Mesendoderm (in vitro differentiated cells): ENCODE measurements around the gene EMX2.
"Not testable (repeated sequence)": the region's sequence is repeated elsewhere in the genome, so short reads cannot be mapped to it uniquely, and the experiment has no call there.

Source experiments
- DNase-seq: peaks from one replicate; pipeline ENCODE4 v3.0.0; 2013
- H2AK5ac ChIP-seq: 2 replicates; pipeline ENCODE4 v1.6.1; 2013; ENCODE audit warnings: low read length, inconsistent platforms
- H2BK120ac ChIP-seq: 2 replicates; pipeline ENCODE4 v1.6.1; 2013; ENCODE audit warnings: low read depth, mild to moderate bottlenecking, low read length, moderate library complexity, mixed read lengths
- H2BK15ac ChIP-seq: replicated peaks from 2 replicates; pipeline ENCODE4 v1.6.1; 2013; ENCODE audit warnings: low read depth, mild to moderate bottlenecking, moderate library complexity
- H2BK5ac ChIP-seq: 2 replicates; pipeline ENCODE4 v1.6.1; 2013; ENCODE audit warnings: low read length, inconsistent platforms
- H3K18ac ChIP-seq: 2 replicates; pipeline ENCODE4 v1.6.1; 2013; ENCODE audit warnings: mild to moderate bottlenecking, low read length, mixed read lengths
- H3K23ac ChIP-seq: one replicate; pipeline ENCODE4 v1.6.1; 2013; ENCODE audit warnings: low read length
- H3K27ac ChIP-seq: 2 replicates; pipeline ENCODE4 v1.5.1; 2013; ENCODE audit warnings: low read depth, mild to moderate bottlenecking, inconsistent platforms, low read length, moderate library complexity
- H3K27me3 ChIP-seq: 2 replicates; pipeline ENCODE4 v1.6.1; 2013; ENCODE audit warnings: low read length, control low read depth, mild to moderate bottlenecking, inconsistent platforms; ENCODE audit not compliant: insufficient read depth, poor library complexity
- H3K36me3 ChIP-seq: 2 replicates; pipeline ENCODE4 v1.6.1; 2013; ENCODE audit warnings: low read length, inconsistent platforms; ENCODE audit not compliant: control insufficient read depth, insufficient read depth
- H3K4ac ChIP-seq: one replicate; pipeline ENCODE4 v1.6.1; 2013; ENCODE audit warnings: low read depth, mild to moderate bottlenecking, low read length, moderate library complexity
- H3K4me1 ChIP-seq: 2 replicates; pipeline ENCODE4 v1.6.1; 2013; ENCODE audit warnings: low read depth, low read length, inconsistent platforms; ENCODE audit not compliant: control insufficient read depth
- H3K4me2 ChIP-seq: 2 replicates; pipeline ENCODE4 v1.6.1; 2013; ENCODE audit warnings: low read length
- H3K4me3 ChIP-seq: 2 replicates; pipeline ENCODE4 v1.5.1; 2013; ENCODE audit warnings: mild to moderate bottlenecking, low read length
- H3K56ac ChIP-seq: one replicate; pipeline ENCODE4 v1.6.1; 2013; ENCODE audit warnings: low read length
- H3K79me1 ChIP-seq: 2 replicates; pipeline ENCODE4 v1.6.1; 2013; ENCODE audit warnings: low read length, inconsistent platforms
- H3K79me2 ChIP-seq: 2 replicates; pipeline ENCODE4 v1.6.1; 2013; ENCODE audit warnings: mild to moderate bottlenecking, low read length; ENCODE audit not compliant: control insufficient read depth, insufficient read depth
- H3K9ac ChIP-seq: 2 replicates; pipeline ENCODE4 v1.6.1; 2013; ENCODE audit warnings: low read length, inconsistent platforms
- H4K5ac ChIP-seq: one replicate; pipeline ENCODE4 v1.6.1; 2013; ENCODE audit warnings: low read length
- H4K8ac ChIP-seq: one replicate; pipeline ENCODE4 v1.6.1; 2013; ENCODE audit warnings: low read depth, mild to moderate bottlenecking, control low read depth, low read length, moderate library complexity
- whole genome bisulfite sequencing: extraction: QIAGEN DNeasy Blood & Tissue Kit; methylation state at CpG from one replicate; pipeline ENCODE4 v1.1.7; 2013; ENCODE audit warnings: low lambda C conversion rate, missing lambda C conversion rate; ENCODE audit not compliant: insufficient coverage; ENCODE audit errors: extremely low coverage; 5-methylcytosine and 5-hydroxymethylcytosine counted together

The EMX2 gene

GRCh38 chr10:117507081-117507480, 35.5 kb upstream of the EMX2 start:
- H3K79me2 ChIP-seq, H3K9ac ChIP-seq, H3K79me1 ChIP-seq, H3K27me3 ChIP-seq, H3K27ac ChIP-seq, H2BK15ac ChIP-seq, H3K4me2 ChIP-seq, H3K36me3 ChIP-seq, H3K18ac ChIP-seq, H3K4ac ChIP-seq, H3K4me1 ChIP-seq, H3K4me3 ChIP-seq, H2BK120ac ChIP-seq, H2BK5ac ChIP-seq, H3K23ac ChIP-seq, DNase-seq, H4K8ac ChIP-seq, H4K5ac ChIP-seq, H2AK5ac ChIP-seq, H3K56ac ChIP-seq: not testable (repeated sequence)
- WGBS, result no CpG with 5 or more reads among the region's 7 CpGs

GRCh38 chr10:117509573-117509972, 33.0 kb upstream of the EMX2 start:
- no peak overlapping the region for H3K4me3 ChIP-seq
- no peak overlapping the region for H3K4ac ChIP-seq
- H3K27me3 ChIP-seq, result no peaks in the 10 kb centered on the region
- no peak overlapping the region for H2BK120ac ChIP-seq
- no peak overlapping the region for H3K56ac ChIP-seq
- H2BK5ac ChIP-seq, result no peak overlapping the region
- H3K36me3 ChIP-seq, result no peaks in the 10 kb centered on the region
- H3K4me1 ChIP-seq, result no peaks in the 10 kb centered on the region
- WGBS, result no CpG with 5 or more reads among the region's 7 CpGs
- DNase-seq, result no peak
- no peak overlapping the region for H3K4me2 ChIP-seq
- no peak overlapping the region for H3K27ac ChIP-seq
- H3K79me2 ChIP-seq, result no peaks in the 10 kb centered on the region
- H2AK5ac ChIP-seq, result no peak overlapping the region
- no peak overlapping the region for H3K9ac ChIP-seq
- H4K5ac ChIP-seq, result no peak overlapping the region
- H3K79me1 ChIP-seq, result no peaks in the 10 kb centered on the region
- H3K18ac ChIP-seq, result no peak overlapping the region
- H4K8ac ChIP-seq, result no peak overlapping the region
- no peak overlapping the region for H3K23ac ChIP-seq
- no peak overlapping the region for H2BK15ac ChIP-seq

DNA sequence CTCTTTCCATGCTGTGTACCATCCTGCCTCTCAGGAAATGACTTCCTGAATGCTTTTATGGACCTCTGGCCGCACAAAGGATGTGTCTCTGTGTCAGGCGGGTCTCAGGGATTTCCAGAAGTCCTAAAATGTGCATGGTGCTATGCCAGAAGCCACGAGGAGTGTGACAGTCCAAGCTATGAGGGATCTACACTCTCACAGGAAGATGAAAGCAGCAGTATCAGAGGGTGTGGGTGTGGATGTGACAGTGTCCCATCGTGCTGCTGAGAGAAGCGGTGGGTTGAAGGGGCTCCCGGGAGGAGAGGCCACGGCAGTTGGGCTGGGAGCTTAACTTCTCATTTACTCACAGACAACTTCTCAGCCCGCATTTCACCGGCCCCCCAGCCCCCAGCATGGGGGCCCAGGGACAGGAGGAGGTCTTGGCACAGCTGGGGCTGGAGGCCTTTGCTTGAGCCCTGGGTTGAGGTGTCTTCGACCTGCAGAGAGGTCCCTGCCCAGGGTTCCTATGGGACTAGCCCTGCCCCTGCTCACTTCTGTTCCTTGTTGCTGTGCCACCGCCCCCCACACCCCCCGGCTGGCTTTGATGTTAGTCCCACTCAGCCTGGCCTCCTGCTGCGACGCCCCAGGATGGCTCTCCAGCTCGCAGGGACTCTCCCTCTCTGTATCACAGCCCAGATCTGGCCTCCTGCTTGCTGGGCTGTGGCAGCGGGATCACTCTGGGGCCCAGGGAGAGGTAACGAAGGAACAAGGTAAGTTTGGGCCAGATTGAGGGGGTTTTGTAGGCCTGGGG, 30.8 kb upstream of the EMX2 start:
- Histone ChIP-seq H3K18ac (no peak overlapping the region), H3K4ac (no peak overlapping the region), H3K4me3 (no peak overlapping the region), H3K4me2 (no peak overlapping the region), H2AK5ac (no peak overlapping the region), H3K23ac (no peak overlapping the region), H3K27me3 (no peaks in the 10 kb centered on the region), H4K8ac (no peak overlapping the region), H3K79me2 (no peaks in the 10 kb centered on the region), H2BK120ac (no peak overlapping the region), H3K27ac (no peak overlapping the region), H4K5ac (no peak overlapping the region), H3K4me1 (no peaks in the 10 kb centered on the region), H2BK5ac (no peak overlapping the region), H2BK15ac (no peak overlapping the region), H3K79me1 (no peaks in the 10 kb centered on the region), H3K56ac (no peak overlapping the region), H3K36me3 (no peaks in the 10 kb centered on the region), H3K9ac (no peak overlapping the region)
- no peak for DNase-seq
- no CpG with 5 or more reads among the region's 17 CpGs for WGBS

DNA sequence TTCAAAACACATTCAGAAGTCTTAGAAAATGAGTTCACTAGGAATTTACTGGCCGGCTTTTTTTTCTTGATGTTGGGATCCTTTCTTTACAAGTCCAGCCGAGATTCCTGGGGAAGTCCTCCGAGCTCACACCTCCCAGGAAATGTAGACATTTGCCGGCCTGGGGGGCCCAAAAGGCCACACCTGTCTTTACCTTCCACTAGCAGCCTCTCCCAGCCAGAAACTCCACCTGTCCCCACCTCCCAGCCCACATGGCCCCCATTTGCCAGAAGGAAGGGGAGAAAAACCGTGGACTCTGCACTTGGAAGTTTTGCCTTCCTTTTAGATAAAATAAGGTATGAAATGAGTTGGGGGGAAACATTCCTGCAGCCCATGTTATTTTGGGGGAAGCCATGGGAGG, 27.6 kb upstream of the EMX2 start:
- H3K4me2 ChIP-seq, result no peak overlapping the region
- H4K5ac ChIP-seq, result no peak overlapping the region
- H3K36me3 ChIP-seq, result no peaks in the 10 kb centered on the region
- no peak overlapping the region for H2AK5ac ChIP-seq
- H4K8ac ChIP-seq, result no peak overlapping the region
- H3K4me1 ChIP-seq, result no peaks in the 10 kb centered on the region
- H3K56ac ChIP-seq, result no peak overlapping the region
- H3K18ac ChIP-seq, result no peak overlapping the region
- H2BK5ac ChIP-seq, result no peak overlapping the region
- no peaks in the 10 kb centered on the region for H3K79me2 ChIP-seq
- no peak overlapping the region for H2BK120ac ChIP-seq
- no peak overlapping the region for H2BK15ac ChIP-seq
- H3K4ac ChIP-seq, result no peak overlapping the region
- no peaks in the 10 kb centered on the region for H3K27me3 ChIP-seq
- no peak for DNase-seq
- no CpG with 5 or more reads among the region's 5 CpGs for WGBS
- no peak overlapping the region for H3K23ac ChIP-seq
- H3K4me3 ChIP-seq, result no peak overlapping the region
- no peaks in the 10 kb centered on the region for H3K79me1 ChIP-seq
- no peak overlapping the region for H3K27ac ChIP-seq
- H3K9ac ChIP-seq, result no peak overlapping the region

GRCh38 chr10:117516681-117517080, 25.9 kb upstream of the EMX2 start:
- Histone ChIP-seq H2BK120ac (no peak overlapping the region), H3K79me1 (no peaks in the 10 kb centered on the region), H3K27ac (no peak overlapping the region), H2BK5ac (no peak overlapping the region), H3K36me3 (no peaks in the 10 kb centered on the region), H3K27me3 (no peaks in the 10 kb centered on the region), H3K9ac (no peak overlapping the region), H4K8ac (no peak overlapping the region), H3K4me3 (no peak overlapping the region), H3K56ac (no peak overlapping the region), H3K23ac (no peak overlapping the region), H2AK5ac (no peak overlapping the region), H3K4me2 (no peak overlapping the region), H3K4ac (no peak overlapping the region), H3K18ac (no peak overlapping the region), H3K79me2 (no peaks in the 10 kb centered on the region), H4K5ac (no peak overlapping the region), H3K4me1 (no peaks in the 10 kb centered on the region), H2BK15ac (no peak overlapping the region)
- no peak for DNase-seq
- WGBS, result no CpG with 5 or more reads among the region's 6 CpGs

DNA sequence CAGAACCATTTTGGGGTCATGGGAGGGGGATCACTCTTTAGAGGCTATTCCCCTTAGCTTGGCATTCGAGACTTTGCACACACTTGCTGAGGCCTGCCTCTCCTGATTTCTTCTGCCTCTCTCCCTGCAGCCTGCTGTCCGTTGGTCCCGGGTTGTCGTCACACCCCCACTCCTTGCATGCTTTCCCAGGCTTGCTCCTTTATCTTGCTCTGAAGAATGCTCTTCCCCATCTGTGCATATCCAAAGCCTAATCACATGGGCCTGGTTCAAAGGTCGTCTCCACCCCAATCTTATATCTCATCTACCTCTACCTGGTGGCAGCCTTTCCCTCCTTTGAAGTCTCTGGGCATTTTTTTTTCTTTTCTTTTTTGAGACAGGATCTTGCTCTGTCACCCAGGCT, 24.3 kb upstream of the EMX2 start:
- Histone ChIP-seq H3K18ac (no peak overlapping the region), H2BK15ac (no peak overlapping the region), H3K79me2 (no peaks in the 10 kb centered on the region), H3K56ac (no peak overlapping the region), H2AK5ac (no peak overlapping the region), H4K8ac (no peak overlapping the region), H3K4me3 (no peak overlapping the region), H3K79me1 (no peaks in the 10 kb centered on the region), H2BK120ac (no peak overlapping the region), H3K4me2 (no peak overlapping the region), H4K5ac (no peak overlapping the region), H3K4me1 (no peaks in the 10 kb centered on the region), H3K27ac (no peak overlapping the region), H3K27me3 (no peaks in the 10 kb centered on the region), H2BK5ac (no peak overlapping the region), H3K36me3 (no peaks in the 10 kb centered on the region), H3K4ac (no peak overlapping the region), H3K9ac (no peak overlapping the region), H3K23ac (no peak overlapping the region)
- no CpG with 5 or more reads among the region's 5 CpGs for WGBS
- DNase-seq, result no peak
